Smooth muscle cell (in vitro differentiated cells): ENCODE results near the gene STARD8. TPM values are rescaled to one million over a fixed set of nuclear protein-coding genes. Genes with fewer than 3 reads are reported as not detected.

Experiments used
- DNase-seq: peaks from one replicate; lab custom pipeline; 2025; ENCODE audit not compliant: unreplicated experiment; lab: John Stamatoyannopoulos, UW
- H2AFZ ChIP-seq: fragments of 200-600 bp; sonication (generic); 2 replicates; pipeline ENCODE4 v1.6.0; 2016; ENCODE audit warnings: antibody characterized with exemption, low read depth, mild to moderate bottlenecking
- H3F3A ChIP-seq: fragments of 200-600 bp; sonication (generic); 2 replicates; pipeline ENCODE4 v1.6.0; 2017; ENCODE audit warnings: antibody characterized with exemption, low read depth
- H3K27ac ChIP-seq: fragments of 200-600 bp; sonication (generic); 2 replicates; pipeline ENCODE4 v1.5.1; 2016; ENCODE audit warnings: low read depth, mild to moderate bottlenecking
- H3K27me3 ChIP-seq: fragments of 200-600 bp; sonication (generic); 2 replicates; pipeline ENCODE4 v1.6.1; 2016; ENCODE audit warnings: low read depth, mild to moderate bottlenecking
- H3K36me3 ChIP-seq: fragments of 200-600 bp; sonication (generic); 2 replicates; pipeline ENCODE4 v1.5.1; 2016; ENCODE audit warnings: low read depth
- H3K4me1 ChIP-seq: fragments of 200-600 bp; sonication (generic); 2 replicates; pipeline ENCODE4 v1.5.1; 2016; ENCODE audit warnings: low read depth
- H3K4me2 ChIP-seq: fragments of 200-600 bp; sonication (generic); 2 replicates; pipeline ENCODE4 v1.6.0; 2016; ENCODE audit warnings: mild to moderate bottlenecking
- H3K4me3 ChIP-seq: fragments of 200-600 bp; sonication (generic); 2 replicates; pipeline ENCODE4 v1.5.1; 2016; ENCODE audit warnings: mild to moderate bottlenecking
- H3K79me2 ChIP-seq: fragments of 200-600 bp; sonication (generic); 2 replicates; pipeline ENCODE4 v1.6.0; 2016; ENCODE audit warnings: low read depth, mild to moderate bottlenecking
- H3K9ac ChIP-seq: fragments of 200-600 bp; sonication (generic); 2 replicates; pipeline ENCODE4 v1.6.0; 2016; ENCODE audit warnings: low read depth
- H3K9me3 ChIP-seq: fragments of 200-600 bp; sonication (generic); replicated peaks from 2 replicates; pipeline ENCODE4 v1.5.1; 2016; ENCODE audit warnings: low read depth
- H4K20me1 ChIP-seq: fragments of 200-600 bp; sonication (generic); 2 replicates; pipeline ENCODE4 v1.6.0; 2016; ENCODE audit warnings: low read depth
- CTCF ChIP-seq: fragments of 200-600 bp; sonication (generic); IDR thresholded peaks from 2 replicates; pipeline ENCODE4 v1.5.1; 2017; ENCODE audit warnings: borderline replicate concordance, mild to moderate bottlenecking, antibody characterized with exemption; ENCODE audit not compliant: insufficient read depth, poor library complexity, severe bottlenecking
- WGBS: methylation state at CpG from one replicate; pipeline ENCODE4 v1.1.7; 2016; ENCODE audit warnings: low lambda C conversion rate; 5-methylcytosine and 5-hydroxymethylcytosine counted together
- polyA plus RNA-seq: library from polyadenylated mRNA; unstranded; fragments of >200 nt; fragmentation: Nextera tagmentation; extraction: Ambion mirVana; gene quantifications from 2 replicates; pipeline ENCODE4 v1.2.1, GENCODE V29; 2016
- total RNA-seq: library from RNA; depleted of rRNA; stranded (reverse); fragments of >200 nt; gene quantifications from 2 replicates; pipeline ENCODE4 v1.2.3, GENCODE V29; 2014

The STARD8 gene
- total and polyA plus RNA-seq, 2 experiments from 2014 or later, result 0.27 to 0.38 TPM

DNA sequence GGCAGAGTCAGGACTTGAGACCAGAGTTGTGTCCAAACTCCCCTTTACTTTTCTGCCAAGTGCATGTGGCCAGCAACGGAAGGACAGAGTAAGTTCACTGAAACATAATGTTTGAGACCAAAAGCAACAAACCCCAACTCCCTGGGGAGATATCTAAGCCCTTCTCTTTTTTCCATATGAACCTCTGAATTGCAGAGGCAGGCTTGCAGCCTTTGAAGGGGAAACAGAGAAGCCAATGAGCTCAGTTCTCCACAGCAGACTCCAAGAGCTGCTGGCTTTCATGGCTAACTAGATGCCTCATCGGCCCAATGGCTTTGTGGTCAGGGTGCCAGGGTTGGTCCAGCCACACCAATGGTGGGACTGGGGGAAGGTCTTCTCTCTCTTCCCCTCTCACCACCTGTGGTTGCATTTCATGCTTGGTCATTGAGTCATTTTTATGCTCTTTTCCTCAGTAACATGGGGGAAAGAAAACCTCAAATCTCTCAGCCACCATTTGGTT is 34.0 kb downstream of the STARD8 start:
- no peaks in the 10 kb centered on the region for H3K4me1 ChIP-seq
- H3K27me3 ChIP-seq, result no peaks in the 10 kb centered on the region
- WGBS, result 42% methylated on average over 2 of the region's 2 CpGs
- no peak overlapping the region for H3K4me2 ChIP-seq
- TF ChIP-seq CTCF, result no peak
- no peak overlapping the region for H2AFZ ChIP-seq
- H3K9ac ChIP-seq, result no peak overlapping the region
- no peak overlapping the region for H3K4me3 ChIP-seq
- no peaks in the 10 kb centered on the region for H3K79me2 ChIP-seq
- no peaks in the 10 kb centered on the region for H4K20me1 ChIP-seq
- no peaks in the 10 kb centered on the region for H3K9me3 ChIP-seq
- H3F3A ChIP-seq, result no peaks in the 10 kb centered on the region
- no peaks in the 10 kb centered on the region for H3K36me3 ChIP-seq
- no peak overlapping the region for H3K27ac ChIP-seq
- no peak for DNase-seq

GRCh38 chrX:68682790-68683189 is 35.3 kb downstream of the STARD8 start:
- Histone ChIP-seq H2AFZ (no peak overlapping the region), H3K4me3 (no peak overlapping the region), H3K27me3 (no peaks in the 10 kb centered on the region), H3K4me1 (no peaks in the 10 kb centered on the region), H3K79me2 (no peaks in the 10 kb centered on the region), H3K9ac (no peak overlapping the region), H3K9me3 (no peaks in the 10 kb centered on the region), H3F3A (no peaks in the 10 kb centered on the region), H3K36me3 (no peaks in the 10 kb centered on the region), H4K20me1 (no peaks in the 10 kb centered on the region), H3K27ac (no peak overlapping the region), H3K4me2 (no peak overlapping the region)
- no peak for TF ChIP-seq CTCF
- DNase-seq, result no peak
- 81% methylated on average over 3 of the region's 3 CpGs for WGBS

DNA sequence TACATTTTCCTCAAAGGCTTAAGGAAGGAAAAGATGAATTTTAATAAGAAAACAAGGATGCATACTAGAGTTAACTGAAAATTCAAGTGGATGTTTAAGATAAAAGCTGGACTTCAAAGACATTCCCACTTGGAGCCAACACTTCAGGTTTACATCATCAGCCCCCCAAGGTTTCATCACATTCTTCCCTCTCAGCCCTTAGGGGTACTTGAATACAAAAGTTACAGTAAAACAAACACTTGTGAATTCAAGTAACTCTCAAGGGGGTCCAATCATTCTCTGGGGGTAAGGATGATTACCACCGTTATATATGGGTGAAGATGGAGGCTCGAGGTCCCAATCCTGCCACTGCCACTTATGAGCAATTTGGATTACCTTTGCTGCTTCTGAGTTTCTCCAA is 36.1 kb downstream of the STARD8 start:
- no peak for TF ChIP-seq CTCF
- H3K27me3 ChIP-seq, result no peaks in the 10 kb centered on the region
- no peaks in the 10 kb centered on the region for H3K79me2 ChIP-seq
- no peaks in the 10 kb centered on the region for H3F3A ChIP-seq
- H3K9me3 ChIP-seq, result no peaks in the 10 kb centered on the region
- no peaks in the 10 kb centered on the region for H3K4me1 ChIP-seq
- no peak overlapping the region for H3K9ac ChIP-seq
- WGBS, result 84% methylated on average over 2 of the region's 2 CpGs
- H3K27ac ChIP-seq, result no peak overlapping the region
- H2AFZ ChIP-seq, result no peak overlapping the region
- DNase-seq, result no peak
- no peaks in the 10 kb centered on the region for H3K36me3 ChIP-seq
- H4K20me1 ChIP-seq, result no peaks in the 10 kb centered on the region
- H3K4me2 ChIP-seq, result no peak overlapping the region
- no peak overlapping the region for H3K4me3 ChIP-seq

DNA sequence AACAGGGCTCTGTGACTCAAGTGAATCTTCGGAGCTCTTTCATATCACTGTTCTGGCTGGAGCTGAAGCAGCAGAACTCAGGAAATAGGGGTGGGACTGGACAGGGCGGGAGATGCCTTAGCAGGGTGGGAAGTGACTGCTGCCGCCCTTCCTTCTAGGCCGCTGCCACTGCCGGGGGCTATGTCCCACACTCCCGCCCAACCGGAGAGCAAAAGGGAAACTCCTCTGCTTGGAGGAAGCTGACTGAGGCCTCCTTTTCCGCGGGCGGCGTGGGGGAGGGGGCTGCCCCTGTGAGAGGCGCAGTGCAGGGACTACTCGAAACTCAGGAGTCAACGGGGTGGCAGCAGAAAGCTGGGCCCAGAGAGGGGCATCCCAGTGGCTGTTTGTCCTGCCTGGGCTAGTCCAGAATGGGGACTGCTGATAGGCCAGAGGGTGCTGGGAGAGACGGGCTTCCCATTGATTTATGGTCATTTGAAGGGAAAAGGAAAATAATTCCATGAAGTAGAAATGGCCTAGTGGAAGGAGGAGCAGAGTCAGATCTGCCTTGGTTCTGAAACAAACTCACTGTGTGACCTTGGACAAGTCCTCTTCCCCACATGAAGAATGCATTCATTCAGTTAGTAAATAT is 36.9 kb downstream of the STARD8 start:
- H3K4me1 ChIP-seq, result no peaks in the 10 kb centered on the region
- WGBS, result 50% methylated on average over 14 of the region's 15 CpGs
- no peaks in the 10 kb centered on the region for H3K27me3 ChIP-seq
- no peaks in the 10 kb centered on the region for H3K9me3 ChIP-seq
- H3K27ac ChIP-seq, result no peak overlapping the region
- no peaks in the 10 kb centered on the region for H3K36me3 ChIP-seq
- H3K4me3 ChIP-seq, result no peak overlapping the region
- no peaks in the 10 kb centered on the region for H3F3A ChIP-seq
- H3K4me2 ChIP-seq, result no peak overlapping the region
- no peak overlapping the region for H2AFZ ChIP-seq
- H3K79me2 ChIP-seq, result no peaks in the 10 kb centered on the region
- no peak for TF ChIP-seq CTCF
- no peak overlapping the region for H3K9ac ChIP-seq
- DNase-seq, result no peak
- H4K20me1 ChIP-seq, result no peaks in the 10 kb centered on the region
